CD4-positive, alpha-beta T cell (primary cell): ENCODE measurements around the gene OR7G3. TPM values are rescaled to one million over a fixed set of nuclear protein-coding genes. Genes with fewer than 3 reads are reported as not detected.

Source experiments
- ATAC-seq: fragments of 200-7000 bp; cut with Tn5 transposase; one replicate; pipeline ENCODE4 v1.10.0; 2022; ENCODE audit warnings: mild to moderate bottlenecking; ENCODE audit not compliant: poor library complexity
- CTCF ChIA-PET: fragments of 350-600 bp; sonication (Branson Sonifier 250); formaldehyde crosslinking; loops from one replicate; lab custom pipeline; 2021; ENCODE audit warnings: antibody characterized with exemption, inconsistent platforms; lab: Charles Lee
- POLR2A ChIA-PET: fragments of 350-600 bp; sonication (Branson Sonifier 250); formaldehyde crosslinking; loops from one replicate; lab custom pipeline; 2021; ENCODE audit warnings: antibody characterized with exemption, inconsistent platforms; lab: Charles Lee
- DNase-seq, 14 experiments: peaks; one replicate each; pipeline ENCODE4 v3.0.0-alpha.2; 2013 to 2020; ENCODE audit warnings: mixed read lengths in 2 of 14
- H3K27ac ChIP-seq, 2 donors: one replicate each; pipeline versions ENCODE4 v1.5.1 to v1.7.0; 2013; ENCODE audit warnings: low read length in 2 of 2, low read depth in 1 of 2, mild to moderate bottlenecking in 1 of 2
- H3K27me3 ChIP-seq, 2 experiments: 1 replicate in 1 of 2; 2 replicates in 1 of 2; pipeline versions ENCODE4 v1.6.1 to v1.7.0; 2013; ENCODE audit warnings: low read length in 2 of 2, control low read depth in 1 of 2, mild to moderate bottlenecking in 1 of 2, moderate library complexity in 1 of 2; ENCODE audit not compliant: insufficient read depth in 2 of 2, control insufficient read depth in 1 of 2
- H3K36me3 ChIP-seq: one replicate; pipeline ENCODE4 v1.6.1; 2013; ENCODE audit warnings: low read length, control low read depth; ENCODE audit not compliant: insufficient read depth
- H3K4me1 ChIP-seq: one replicate; pipeline ENCODE4 v1.6.1; 2013; ENCODE audit warnings: low read length, control low read depth; ENCODE audit not compliant: insufficient read depth
- H3K4me3 ChIP-seq: one replicate; pipeline ENCODE4 v1.5.1; 2013; ENCODE audit warnings: mild to moderate bottlenecking, low read length, moderate library complexity
- H3K9me3 ChIP-seq, 2 experiments: 1 replicate in 1 of 2; 2 replicates in 1 of 2; pipeline versions ENCODE4 v1.6.1 to v1.7.0; 2013; ENCODE audit warnings: low read length in 2 of 2, mild to moderate bottlenecking in 2 of 2, control low read depth in 1 of 2, moderate library complexity in 1 of 2; ENCODE audit not compliant: control insufficient read depth in 1 of 2, insufficient read depth in 1 of 2
- H3K27ac Mint-ChIP-seq: one replicate; pipeline ENCODE4 v1.8.0; 2020; ENCODE audit warnings: mixed read lengths
- H3K27me3 Mint-ChIP-seq: one replicate; pipeline ENCODE4 v1.8.0; 2021; ENCODE audit warnings: mixed read lengths
- H3K36me3 Mint-ChIP-seq: one replicate; pipeline ENCODE4 v1.8.0; 2021; ENCODE audit warnings: low read depth, mixed read lengths
- H3K4me1 Mint-ChIP-seq: one replicate; pipeline ENCODE4 v1.8.0; 2021; ENCODE audit warnings: low read depth, mixed read lengths
- H3K4me3 Mint-ChIP-seq: one replicate; pipeline ENCODE4 v1.8.0; 2020; ENCODE audit warnings: mild to moderate bottlenecking, mixed read lengths
- H3K9me3 Mint-ChIP-seq: one replicate; pipeline ENCODE4 v1.8.0; 2020; ENCODE audit warnings: mixed read lengths
- CTCF ChIP-seq: fragments of 200-600 bp; IDR thresholded peaks from one replicate; pipeline ENCODE4 v1.8.0; 2022; ENCODE audit warnings: antibody characterized with exemption, mild to moderate bottlenecking
- intact Hi-C, 2 experiments: fragments of 100-400 bp; cut with DNase I in 1 of 2; cut with micrococcal nuclease in 1 of 2; formaldehyde crosslinking; loops; one replicate each; pipeline versions ENCODE4 v1.15.1 to v1.9.0; 2023 to 2025; cut with DNase I, micrococcal nuclease
- total RNA-seq, 174 experiments: library from RNA in 2 of 174; stranded (reverse) in 2 of 174; gene quantifications; one replicate each; pipeline ENCODE4 v1.2.3 and lab custom pipeline; 2021 to 2026

The OR7G3 gene
- total RNA-seq, 2 experiments from 2014 or later: not detected

DNA sequence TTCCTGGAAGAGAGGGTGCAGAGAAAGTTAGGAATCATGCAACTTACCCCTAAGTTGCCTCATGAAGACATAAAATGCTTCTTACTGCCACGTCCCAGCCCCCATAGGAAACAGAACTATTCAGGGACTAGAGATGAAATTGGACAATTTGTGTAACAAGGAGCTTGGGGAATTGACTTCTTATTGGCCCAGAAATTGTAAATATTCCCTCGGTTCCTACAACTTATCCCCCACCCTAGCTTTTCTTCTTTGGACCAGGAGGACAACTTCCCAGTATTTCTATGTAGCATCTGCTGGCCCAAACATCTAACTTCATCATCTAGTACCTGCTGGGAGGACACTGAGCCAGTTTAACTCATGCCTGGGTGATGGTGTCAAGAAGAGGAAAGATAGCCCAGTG is 40.0 kb downstream of the OR7G3 start, which contains the start of gene OR1M1:
Gene OR1M1 (plus strand): TSS at position 301 of the 400 bp plus-strand sequence. CDS start 6,184 bp downstream, outside the sequence.
- peaks cover 14% of the 10 kb centered on the region for H3K27me3 Mint-ChIP-seq
- no peak within 1 kb of the TSS for H3K27ac Mint-ChIP-seq
- no peak within 1 kb of the TSS for H3K4me3 ChIP-seq
- POLR2A ChIA-PET: no interaction called here
- CTCF ChIA-PET: no interaction called here
- H3K27ac ChIP-seq: no peak within 1 kb of the TSS
- H3K9me3 ChIP-seq: no peaks in the 10 kb centered on the region
- DNase-seq: no peak
- H3K36me3 ChIP-seq: no peaks in the 10 kb centered on the region
- H3K36me3 Mint-ChIP-seq: no peaks in the 10 kb centered on the region
- intact Hi-C loops: no loop called here
- no peaks in the 10 kb centered on the region for H3K4me1 ChIP-seq
- no peak within 1 kb of the TSS for H3K4me3 Mint-ChIP-seq
- no peaks in the 10 kb centered on the region for H3K9me3 Mint-ChIP-seq
- H3K4me1 Mint-ChIP-seq: no peaks in the 10 kb centered on the region
- ATAC-seq: no peak
- no peak for TF ChIP-seq CTCF
- no peaks in the 10 kb centered on the region for H3K27me3 ChIP-seq

DNA sequence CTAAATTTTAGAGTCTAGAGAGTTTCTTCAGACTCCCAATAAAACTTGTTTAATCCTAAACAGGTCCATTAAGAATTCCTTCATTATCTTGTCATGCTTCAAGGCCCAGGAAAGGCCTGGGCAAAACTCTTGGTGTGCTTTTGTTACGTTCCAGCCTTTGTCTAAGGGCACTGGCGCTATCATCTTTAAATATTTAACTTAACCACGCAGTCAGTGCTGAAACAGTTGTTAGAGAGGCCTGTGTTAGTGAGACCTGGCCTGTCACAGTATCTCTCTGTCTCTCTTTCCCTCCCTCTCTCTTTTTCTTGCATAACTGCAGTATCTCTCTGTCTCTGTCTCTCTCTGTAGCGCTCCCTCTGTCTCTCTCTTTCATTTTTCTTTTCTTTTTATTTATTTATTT is 48.1 kb downstream of the OR7G3 start:
- Histone ChIP-seq H3K4me1 (peaks cover 5% of the 10 kb centered on the region), H3K9me3 (no peaks in the 10 kb centered on the region), H3K36me3 (no peaks in the 10 kb centered on the region), H3K27me3 (no peaks in the 10 kb centered on the region), H3K4me3 (no peak overlapping the region), H3K27ac (no peak overlapping the region)
- Mint-ChIP-seq H3K36me3 (no peaks in the 10 kb centered on the region), H3K27ac (no peak overlapping the region), H3K4me3 (no peak overlapping the region), H3K4me1 (no peaks in the 10 kb centered on the region), H3K9me3 (no peaks in the 10 kb centered on the region), H3K27me3 (no peaks in the 10 kb centered on the region)
- ChIA-PET POLR2A (no interaction called here), CTCF (no interaction called here)
- intact Hi-C loops: loop anchor here in 1 of 2 experiments (10.0 kb wide), 1 partner anchor 724 kb away; no protein-coding TSS in a partner anchor
- ATAC-seq: no peak
- DNase-seq: no peak
- no peak for TF ChIP-seq CTCF

DNA sequence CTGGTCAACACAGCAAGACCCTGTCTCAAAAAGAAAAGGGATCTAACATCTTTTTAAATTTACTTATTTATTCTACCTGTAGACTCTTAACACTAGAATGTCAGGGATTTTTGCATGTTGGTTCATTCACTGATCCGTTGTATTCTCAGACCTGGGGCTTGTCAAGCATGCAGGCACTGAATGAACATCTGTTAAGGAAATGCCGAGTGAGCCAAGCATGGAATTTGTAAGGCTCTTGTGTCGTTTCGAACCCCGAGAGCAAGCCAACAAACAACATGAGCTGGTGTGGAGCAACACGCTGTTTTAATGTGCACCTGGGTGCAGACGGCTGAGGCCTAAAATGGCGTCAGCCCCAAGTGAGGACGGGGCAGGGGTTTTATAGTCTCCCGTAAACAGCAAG is 49.8 kb downstream of the OR7G3 start:
- Histone ChIP-seq H3K27ac (no peak overlapping the region), H3K9me3 (no peaks in the 10 kb centered on the region), H3K4me3 (no peak overlapping the region), H3K4me1 (peaks cover 5% of the 10 kb centered on the region), H3K27me3 (no peaks in the 10 kb centered on the region), H3K36me3 (no peaks in the 10 kb centered on the region)
- ChIA-PET POLR2A (no interaction called here), CTCF (no interaction called here)
- intact Hi-C loops: loop anchor here in 1 of 2 experiments (10.0 kb wide), 1 partner anchor 722 kb away; no protein-coding TSS in a partner anchor
- no peak for ATAC-seq
- Mint-ChIP-seq H3K27ac (no peak overlapping the region), H3K36me3 (no peaks in the 10 kb centered on the region), H3K4me3 (no peak overlapping the region), H3K4me1 (no peaks in the 10 kb centered on the region), H3K27me3 (no peaks in the 10 kb centered on the region), H3K9me3 (no peaks in the 10 kb centered on the region)
- TF ChIP-seq CTCF: no peak
- DNase-seq: no peak

Other genes starting within 250 kb of the OR7G3 start
- gene MUC16, start 116.5 kb downstream of the OR7G3 start, total RNA-seq: under 1 TPM in 1 of 2 experiments, not detected in 1; under 0.01 TPM
- gene OR1M1, start 39.9 kb downstream of the OR7G3 start, total RNA-seq: not detected
- not detected for gene OR7G2, start 19.5 kb downstream of the OR7G3 start, total RNA-seq
- gene OR7G1, start 11.2 kb downstream of the OR7G3 start, total RNA-seq: not detected
- 100 to 1,000 TPM; 110 TPM for gene ZNF317, start 13.4 kb upstream of the OR7G3 start, total RNA-seq
- not detected for gene OR7D2, start 52.0 kb upstream of the OR7G3 start, total RNA-seq
- not detected for gene OR7D4, start 92.6 kb upstream of the OR7G3 start, total RNA-seq
- gene OR7E24, start 124.0 kb upstream of the OR7G3 start, total RNA-seq: not detected
- gene ZNF699, start 182.9 kb upstream of the OR7G3 start, total RNA-seq: 10 to 100 TPM; 13.4 to 14.2 TPM
- 1 to 10 TPM; 4.7 to 6.5 TPM for gene ZNF559, start 197.2 kb upstream of the OR7G3 start, total RNA-seq
- gene ZNF177, start 236.1 kb upstream of the OR7G3 start, total RNA-seq: 1 to 10 TPM in 1 of 2 experiments, not detected in 1; 1.6 TPM